HG02943 (cell line): ENCODE data around the gene P4HA2.
A peak's percentile ranks its signal among the peaks of the same experiment; 100 is the strongest.

Source experiments
- ATAC-seq: cut with Tn5 transposase; IDR thresholded peaks from one replicate; pipeline ENCODE4 v1.9.1; 2021; ENCODE audit warnings: mild to moderate bottlenecking, low read depth, moderate library complexity; ENCODE audit not compliant: unreplicated experiment

Gene P4HA2

DNA sequence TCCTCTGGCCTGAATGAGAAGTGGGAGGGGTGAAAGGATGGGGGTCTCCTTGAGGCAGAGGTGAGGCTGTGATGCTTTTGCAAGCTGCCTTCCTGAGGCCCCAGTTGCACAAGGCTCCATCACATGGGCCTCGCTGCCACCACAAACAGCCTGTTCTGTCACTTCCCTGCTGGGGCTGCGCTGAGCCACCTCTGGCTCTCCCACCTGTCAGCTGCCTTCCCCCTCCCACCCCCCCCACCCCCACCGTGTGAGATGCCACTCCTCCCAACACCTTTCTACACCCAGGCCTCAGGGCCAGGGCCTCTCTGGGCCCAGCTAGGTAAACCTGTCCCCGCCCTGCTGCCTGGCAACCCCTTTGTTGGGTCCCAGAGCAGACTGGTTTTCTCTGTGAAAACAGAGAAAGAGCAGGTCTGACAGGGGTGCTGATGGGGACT is 25.4 kb upstream of the P4HA2 start:
- no peak for ATAC-seq

DNA sequence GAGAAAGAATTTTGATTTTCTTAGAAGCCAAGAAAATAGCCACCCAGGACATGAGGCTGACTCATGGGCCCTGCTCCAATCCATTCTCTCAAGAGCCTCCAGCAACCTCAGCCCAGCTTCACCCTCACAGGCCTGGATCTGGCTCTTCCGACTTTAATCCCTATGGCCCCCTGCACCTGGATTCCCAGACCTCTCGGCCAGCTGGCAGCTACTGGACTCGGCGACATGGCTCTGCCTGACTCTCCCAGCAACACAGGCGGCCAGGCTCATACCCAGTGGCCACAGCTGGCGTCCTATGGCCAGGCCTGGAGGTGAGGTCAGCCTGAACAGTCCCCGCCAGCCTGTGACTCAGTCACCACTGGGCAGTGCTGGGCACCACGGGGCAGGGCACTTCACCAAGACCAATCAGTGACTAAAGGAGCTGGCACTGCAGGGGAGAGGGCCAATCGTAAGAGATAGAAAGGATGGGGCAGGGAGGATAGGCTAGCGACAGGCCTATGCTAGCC is 23.6 kb upstream of the P4HA2 start:
- ATAC-seq = no peak

DNA sequence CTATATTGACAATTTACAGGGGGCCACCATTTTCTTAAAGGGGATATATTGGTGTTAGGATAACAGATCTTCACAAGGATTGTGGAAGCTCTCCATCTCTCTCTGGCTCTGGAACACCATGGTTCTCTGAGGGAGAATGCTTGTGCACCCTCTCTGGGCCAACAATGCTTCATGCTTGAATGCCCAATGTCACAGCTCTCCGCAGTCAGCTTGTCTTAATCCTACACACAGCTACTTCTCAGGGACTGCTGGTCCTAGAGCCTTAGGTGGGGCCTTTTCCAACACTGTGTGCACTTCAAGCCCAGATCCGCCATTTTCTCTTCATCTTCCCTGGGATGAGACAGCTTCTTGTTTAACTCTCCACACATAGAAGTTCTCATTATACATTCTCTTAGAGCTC is 22.9 kb upstream of the P4HA2 start:
- ATAC-seq = no peak

DNA sequence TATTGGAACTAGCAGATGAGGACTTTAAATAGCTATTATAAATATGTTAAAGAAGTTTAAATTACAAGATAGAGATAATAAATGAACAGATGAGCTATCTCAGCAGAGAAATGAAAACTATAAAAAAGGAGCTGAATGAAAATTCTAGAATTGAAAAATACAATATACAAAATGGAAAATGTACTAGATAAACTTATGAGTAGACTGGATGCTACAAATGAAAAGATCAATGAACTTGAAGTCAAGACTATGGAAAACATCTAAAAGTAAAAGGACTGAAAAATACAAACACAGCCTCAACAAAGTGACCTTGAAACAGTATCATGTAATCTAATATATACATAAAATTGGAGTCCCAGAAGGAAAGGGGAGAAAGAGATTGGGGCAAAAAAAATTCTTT is 19.2 kb upstream of the P4HA2 start:
- no peak for ATAC-seq

DNA sequence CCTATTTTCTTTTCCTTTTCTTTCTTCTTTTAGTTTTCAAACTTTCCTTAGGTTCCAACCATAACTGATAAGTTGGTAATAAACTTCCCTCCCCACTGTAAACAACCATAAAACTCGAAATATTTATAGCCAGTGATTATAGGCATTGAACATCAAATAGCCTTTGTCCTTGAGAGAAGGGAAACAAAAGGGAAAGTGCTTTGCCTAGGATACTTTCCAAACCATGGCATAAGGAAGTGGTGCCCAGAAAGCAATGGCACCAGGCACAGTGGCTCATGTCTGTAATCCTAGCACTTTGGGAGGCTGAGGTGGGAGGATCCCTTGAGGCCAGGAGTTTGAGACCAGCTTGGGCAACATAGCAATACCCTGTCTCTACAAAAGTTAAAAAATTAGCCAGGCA is 17.9 kb upstream of the P4HA2 start:
- ATAC-seq = no peak

DNA sequence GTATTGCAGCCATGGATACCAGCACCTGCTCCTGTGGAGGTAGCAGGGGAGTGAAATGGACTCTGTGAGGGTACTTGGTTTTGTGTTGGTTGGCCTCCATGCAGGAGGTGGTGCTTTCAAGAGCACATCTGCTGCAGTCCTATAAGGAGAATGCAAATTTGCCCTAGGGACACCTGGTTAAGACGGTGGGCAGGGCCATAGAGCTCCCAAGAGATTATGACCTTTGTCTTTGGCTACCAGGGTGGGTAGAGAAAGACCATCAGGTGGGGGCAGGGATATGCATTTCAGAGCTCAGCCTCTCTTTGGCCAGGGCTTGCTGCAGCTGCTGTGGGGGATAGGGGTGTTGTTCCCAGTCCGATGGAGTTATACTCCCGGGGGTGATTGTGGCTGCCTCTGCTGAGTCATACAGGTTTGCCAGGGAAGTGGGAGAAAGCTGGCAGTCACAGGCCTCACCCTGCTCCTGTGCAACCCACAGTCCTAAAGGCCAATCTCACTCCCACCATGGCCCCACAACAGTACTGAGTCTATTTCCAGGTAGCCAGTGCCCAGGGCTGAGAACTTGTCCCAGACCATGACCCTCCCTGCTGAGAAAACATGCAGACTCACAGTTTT is 15.8 kb upstream of the P4HA2 start:
- no peak for ATAC-seq

DNA sequence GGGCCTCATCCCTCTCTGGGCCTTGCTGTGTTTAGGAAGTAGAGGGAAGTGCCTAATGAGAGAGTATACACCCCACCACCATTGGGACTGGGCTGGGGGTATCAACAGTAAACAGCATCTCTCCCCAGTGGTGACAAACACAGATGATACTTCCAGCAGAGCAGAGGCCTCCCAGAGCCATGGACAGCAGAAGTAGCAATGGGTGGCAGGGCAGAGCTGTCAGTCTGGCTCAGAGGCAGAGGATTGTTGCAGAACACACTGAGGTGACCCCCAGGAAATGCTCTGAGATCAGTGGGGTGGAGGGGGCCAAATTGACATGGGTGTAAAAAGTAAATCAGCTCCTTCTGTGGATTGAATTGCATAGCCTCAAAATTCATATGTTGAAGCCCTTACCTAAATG is 12.1 kb upstream of the P4HA2 start:
- no peak for ATAC-seq

DNA sequence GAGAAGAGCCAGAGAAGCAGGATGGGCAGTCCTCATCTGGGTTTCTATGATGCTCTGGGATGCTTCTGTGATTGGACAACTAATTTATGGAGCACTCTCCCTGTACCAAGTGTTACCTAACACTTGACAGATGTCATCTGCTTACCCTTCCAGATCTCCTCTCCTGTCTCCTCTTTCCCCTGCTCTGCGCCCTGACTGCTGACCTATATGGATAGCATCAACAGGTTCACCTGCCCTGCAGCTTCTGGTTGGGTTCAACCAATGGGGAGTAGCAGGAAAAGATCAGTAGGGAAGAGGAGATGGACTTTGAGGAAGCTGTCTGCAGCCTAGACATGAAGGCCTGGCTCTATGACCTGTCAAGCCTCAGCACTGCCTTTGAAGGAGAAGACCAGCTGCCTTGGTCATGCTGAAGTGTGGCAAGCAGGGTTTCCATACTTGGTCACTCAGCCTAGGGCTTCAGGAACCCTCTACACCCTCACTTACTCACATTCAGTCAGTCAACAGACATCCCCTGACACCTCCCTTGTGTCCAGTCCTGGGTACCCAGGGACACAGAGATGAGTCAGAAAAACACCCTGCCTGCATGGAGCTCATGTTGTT is 11.3 kb upstream of the P4HA2 start:
- no peak for ATAC-seq

DNA sequence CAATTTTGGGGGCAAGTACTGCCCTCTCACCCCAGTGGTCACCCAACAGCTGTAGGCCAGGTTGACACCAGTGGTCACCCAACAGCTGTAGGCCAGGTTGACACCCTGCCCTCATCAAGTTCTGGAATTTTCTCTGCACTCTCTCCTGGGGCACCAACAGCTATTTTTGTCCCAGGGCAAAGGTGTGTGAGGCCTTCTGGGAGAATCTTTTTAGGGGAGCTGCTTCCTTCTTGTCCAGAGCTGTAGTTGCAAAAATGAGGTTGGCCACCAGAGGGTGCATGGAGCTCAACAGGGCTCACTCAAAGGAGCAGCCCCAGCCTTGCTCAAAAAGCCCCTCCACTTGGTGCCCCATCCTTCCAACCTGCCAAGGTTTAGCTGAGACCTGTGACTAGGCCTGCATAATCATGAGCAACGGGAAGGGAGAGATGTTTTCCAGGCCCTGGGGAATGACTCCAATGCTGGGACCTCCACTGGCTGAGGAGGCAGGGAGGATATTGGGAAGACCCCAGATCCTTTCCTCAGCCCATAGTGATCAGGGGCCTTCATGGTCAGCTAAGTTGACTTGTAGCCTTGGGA is 10.6 kb upstream of the P4HA2 start:
- ATAC-seq = no peak

DNA sequence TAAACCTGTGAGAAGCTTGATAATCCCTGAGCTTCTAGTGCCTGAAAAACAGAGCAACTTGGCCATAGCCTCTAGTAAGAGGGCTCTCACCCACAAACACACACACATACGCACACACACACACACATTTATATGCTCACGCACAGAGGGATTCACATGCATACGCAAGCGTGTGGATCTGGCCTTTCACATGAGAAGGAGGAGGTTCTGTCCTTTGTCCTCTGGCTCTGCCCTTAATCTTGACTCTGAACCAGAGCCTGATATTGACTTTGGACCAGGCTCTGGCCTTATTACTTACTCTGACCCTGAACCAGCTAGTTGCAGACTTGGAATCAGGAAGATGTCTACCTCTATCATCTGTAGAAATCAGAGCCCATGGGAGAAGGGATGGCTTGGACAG is 10.0 kb upstream of the P4HA2 start:
- no peak for ATAC-seq

DNA sequence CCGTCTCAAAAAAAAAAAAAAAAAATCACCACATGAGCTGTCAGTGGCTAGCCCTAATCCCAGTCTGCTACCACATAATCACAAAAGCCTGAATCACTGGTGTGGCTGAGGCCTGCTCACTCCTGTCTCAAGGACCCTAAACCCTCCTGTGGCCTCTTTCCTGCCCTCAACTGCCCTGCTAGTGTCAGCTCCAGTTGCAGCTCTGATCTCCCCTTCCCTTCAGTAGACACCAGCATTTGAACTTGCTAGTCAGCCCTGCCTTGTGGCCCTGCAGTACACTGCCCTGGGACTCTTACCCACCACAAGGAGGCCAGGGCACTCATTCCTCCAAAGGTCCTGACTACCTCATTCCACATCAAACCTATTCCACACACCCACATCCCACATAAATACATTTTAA is 9.5 kb upstream of the P4HA2 start:
- no peak for ATAC-seq

DNA sequence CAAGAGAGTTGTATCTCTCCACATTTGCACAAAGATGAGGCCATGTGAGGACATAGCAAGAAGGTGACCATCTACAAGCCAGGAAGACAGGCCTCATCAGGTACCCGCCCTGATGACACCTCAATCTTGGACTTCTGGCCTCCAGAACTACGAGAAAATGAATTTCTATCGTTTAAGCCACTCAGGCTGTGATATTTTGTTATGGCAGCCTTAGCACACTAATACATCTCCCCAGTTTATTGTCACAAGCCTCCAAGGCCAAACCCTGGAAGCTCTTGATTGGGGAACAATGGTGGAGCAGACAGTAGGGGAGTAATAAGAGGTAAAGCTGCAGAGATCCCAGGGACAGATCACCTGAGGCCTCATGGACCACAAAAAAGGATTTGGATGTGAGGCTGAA is 7.7 kb upstream of the P4HA2 start:
- no peak for ATAC-seq

DNA sequence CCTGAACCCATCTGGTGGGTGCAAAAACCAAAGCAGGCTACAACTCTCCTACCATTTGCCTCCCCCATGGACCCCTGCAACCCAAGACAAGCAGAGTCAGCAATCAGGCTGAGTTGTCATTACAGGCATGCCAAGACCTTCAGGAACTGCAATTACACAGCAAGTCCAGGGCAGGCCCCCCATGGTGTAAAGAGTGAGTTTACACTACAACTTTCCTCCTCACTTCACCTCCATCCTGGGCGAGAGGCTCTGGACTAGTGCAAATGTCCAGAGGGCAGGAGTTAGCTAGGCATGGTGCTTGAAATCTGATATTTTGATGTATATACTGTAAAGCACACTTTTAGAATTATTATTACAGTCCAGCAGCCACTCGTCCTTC is 7.0 kb upstream of the P4HA2 start:
- no peak for ATAC-seq

DNA sequence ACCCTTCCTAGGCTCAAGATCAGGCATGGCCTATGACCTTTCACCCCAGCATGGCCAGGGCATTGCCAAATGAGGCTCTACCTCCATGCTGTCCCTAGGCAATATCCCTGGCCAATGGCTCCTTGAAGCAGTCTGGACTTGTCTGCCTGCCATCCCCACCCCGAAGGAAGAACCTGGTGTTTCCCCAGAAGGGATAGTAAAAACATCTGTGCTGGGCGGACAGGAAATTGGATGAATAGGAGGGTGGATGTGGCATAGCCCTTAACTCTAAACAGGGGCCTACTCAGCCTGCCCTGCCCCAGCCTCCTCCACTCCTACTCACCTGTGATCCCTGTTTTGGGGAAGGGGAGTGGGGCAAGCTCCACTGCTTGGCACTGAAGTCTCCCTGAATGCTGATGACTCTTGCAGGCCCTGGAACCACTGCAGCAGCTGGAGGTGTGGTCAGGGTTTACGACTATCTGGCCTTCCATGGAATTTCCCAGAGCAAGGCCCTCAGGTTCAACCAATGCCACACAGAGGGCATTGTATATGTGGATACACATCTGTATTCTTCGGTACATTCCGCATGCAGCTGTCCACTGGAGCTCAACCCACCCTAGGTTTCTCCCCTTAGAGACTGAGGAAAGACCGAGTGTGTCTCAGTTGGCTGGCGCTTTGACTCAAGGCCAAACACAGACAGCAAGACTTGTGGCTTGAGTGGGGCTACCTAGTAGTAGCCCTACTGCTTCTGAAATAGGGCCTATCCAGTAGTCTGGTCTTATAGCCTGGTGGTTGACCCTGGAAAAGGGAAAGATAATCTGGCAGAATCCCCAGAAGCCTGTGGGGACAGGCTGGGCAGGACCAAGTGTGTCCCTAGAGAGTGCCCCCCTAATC is 6.4 kb upstream of the P4HA2 start:
- ATAC-seq = no peak

DNA sequence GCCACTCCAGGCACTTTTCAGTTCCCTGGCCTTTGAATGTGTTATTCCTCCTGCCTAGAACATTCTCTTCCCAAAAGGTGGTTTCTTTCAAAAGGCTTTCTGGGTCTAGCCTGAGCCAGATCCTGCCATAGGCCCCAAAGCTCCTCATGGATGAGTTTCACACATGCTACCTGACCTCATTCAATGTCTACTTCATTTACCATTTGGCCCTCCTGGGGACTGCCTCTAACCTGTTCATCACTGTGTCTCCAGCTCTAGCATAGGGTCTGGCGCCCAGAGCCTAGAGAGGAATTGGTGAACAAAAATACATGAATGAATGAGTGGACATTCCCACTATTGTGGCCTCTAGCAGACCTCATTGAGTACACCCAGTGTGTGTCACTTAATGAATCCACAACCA is 5.4 kb upstream of the P4HA2 start:
- ATAC-seq = no peak

DNA sequence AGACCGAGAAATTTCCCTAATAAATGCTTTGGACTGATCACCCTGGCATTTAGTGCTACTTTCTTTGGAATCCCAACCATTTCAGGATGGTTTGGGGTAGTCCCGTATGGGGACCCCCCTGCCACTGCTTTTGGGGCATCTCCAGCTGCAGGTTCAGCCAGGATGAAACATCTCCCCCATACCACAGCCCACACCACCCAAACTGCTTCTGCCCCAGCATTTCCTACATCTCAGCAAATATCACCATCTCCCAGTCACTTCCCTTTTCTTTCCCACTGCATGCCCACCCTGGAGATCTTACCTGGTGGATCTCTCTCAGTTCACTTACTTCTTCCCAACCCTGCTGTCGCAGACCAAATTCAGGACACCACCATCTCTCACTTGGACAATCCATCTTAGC is 4.8 kb upstream of the P4HA2 start:
- no peak for ATAC-seq

DNA sequence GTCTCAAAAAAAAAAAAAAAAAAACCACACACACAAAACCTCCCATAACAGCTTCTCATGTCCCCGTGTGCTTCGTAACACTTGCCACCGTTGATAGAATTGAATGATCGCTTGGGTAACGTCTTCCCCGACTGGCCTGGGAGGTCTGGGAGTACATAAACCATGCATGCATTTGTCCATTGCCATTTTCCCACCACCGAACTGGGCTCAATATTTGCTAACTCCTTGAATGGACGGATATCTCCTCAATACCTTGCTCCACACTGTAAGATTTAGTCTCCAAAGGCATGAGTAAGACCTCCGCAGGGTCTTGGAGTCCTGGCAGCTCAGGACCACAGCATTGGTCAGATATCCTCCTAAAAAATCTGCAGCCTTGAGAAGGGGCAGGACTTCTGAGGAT is 3.2 kb upstream of the P4HA2 start:
- ATAC-seq = no peak

DNA sequence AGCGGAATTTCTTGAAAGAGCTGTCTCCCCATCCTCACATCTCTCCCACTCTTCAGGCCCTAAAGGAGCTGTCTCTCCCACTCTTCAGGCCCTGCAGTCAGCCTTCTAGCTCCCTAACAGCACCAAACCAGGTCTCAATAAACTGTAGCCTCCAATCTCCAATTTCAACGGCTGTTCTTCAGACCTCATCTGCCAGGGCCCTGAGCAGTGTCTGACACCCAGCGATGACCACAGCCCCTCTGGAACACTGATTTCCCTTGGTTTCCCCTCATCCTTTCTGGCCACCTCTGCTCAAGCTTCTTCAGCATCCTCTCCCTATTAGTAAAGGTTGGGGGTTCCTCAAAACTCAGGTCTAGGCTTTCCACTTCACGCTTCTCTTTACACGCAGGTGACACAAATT is 1.6 kb upstream of the P4HA2 start:
- ATAC-seq = no peak

DNA sequence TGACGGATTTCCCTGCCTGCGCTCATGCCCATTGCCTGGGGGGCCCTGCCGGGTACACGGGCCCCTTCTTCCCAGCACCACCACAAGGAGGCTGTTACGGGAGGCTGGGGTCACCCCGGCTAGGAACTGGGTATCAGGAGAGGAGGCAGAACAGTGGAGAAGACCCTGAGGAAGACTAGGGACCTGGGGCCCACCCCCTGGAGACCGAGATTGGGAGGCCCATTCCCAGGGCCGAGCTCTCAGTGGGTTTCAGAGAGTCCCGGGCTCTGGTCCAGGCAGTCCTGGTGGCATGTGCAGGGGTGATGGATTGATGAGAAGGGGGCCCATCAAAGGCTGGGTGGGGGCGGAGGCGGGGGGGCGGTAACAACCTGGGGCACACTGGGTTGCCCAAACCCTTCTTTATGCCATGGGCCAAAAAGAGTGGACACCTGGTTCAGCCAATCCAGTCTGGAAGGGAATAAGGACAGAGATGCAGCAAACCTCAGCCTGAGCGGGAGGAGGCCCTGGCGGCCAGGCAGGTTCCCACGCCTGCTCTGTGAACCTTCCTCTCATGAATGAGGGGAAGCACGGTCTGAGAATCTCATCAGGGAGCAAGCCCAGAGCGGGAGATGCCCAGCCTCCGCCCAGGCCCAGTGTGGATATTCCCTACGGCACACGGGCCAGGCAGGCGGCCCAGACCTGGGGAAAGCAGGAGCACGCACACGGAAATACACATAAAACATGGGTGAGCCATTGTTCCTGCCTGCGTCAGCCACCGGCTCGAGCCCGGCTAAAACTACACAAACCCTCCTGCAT is 785 bp upstream of the P4HA2 start:
- ATAC-seq = peak; percentile 9

DNA sequence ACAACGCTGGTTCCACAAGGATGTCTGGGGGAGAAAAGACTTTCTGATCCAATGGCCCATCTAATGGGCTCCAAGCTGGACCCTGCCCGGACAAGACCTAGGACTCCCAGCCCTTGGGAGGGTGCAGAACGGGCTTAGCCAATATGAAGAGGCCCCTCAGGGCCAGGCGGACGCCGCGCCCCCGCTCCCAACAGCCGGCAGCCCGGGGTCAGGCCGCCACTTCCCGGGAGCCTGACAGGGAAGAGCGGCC is 493 bp downstream of the P4HA2 start:
- no peak for ATAC-seq
